HG03439 (cell line): ENCODE results near the gene IFT57.
A peak's percentile ranks its signal among the peaks of the same experiment; 100 is the strongest.

ENCODE experiments used
- ATAC-seq: cut with Tn5 transposase; IDR thresholded peaks from one replicate; pipeline ENCODE4 v1.9.1; 2021; ENCODE audit warnings: mild to moderate bottlenecking, moderate library complexity; ENCODE audit not compliant: unreplicated experiment

IFT57 gene

DNA sequence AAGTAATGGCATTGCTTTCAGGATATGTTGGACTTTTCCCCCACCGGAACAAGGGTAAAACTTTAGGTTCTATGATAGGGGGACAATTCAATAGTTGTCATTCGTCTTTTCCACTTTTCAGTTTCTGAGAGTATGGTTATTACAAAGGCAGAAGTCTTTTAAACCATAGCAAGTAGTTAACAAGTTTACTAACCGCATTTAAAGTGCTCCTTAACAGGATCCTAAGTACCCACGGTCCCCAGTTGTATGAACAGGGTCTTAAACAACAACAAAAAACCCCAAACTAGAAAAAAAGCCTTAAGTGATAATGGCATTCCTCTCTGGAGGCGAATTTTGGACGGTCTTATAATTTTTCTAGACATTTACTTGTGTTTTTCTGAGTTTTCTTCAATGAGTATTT, 831 bp downstream of the IFT57 start:
- ATAC-seq = no peak

DNA sequence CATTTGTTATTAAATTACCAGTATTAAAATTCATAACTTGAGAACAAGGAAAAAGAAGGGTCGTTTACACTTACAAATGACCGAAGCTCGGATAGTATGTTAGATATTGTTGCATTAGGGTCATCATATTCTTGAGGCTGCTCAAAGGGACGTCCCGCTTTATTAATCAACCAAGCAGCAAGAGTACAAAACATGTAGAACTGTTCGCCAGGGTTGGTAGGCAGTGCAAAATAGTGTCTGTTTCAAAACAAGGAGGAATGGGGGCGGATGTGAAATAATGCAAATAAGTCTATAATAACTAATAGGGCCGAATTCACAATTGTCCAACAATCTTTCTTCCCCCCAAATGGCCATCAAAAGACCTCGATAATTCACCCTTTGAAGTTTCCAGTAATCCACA, 2.9 kb downstream of the IFT57 start:
- no peak for ATAC-seq

DNA sequence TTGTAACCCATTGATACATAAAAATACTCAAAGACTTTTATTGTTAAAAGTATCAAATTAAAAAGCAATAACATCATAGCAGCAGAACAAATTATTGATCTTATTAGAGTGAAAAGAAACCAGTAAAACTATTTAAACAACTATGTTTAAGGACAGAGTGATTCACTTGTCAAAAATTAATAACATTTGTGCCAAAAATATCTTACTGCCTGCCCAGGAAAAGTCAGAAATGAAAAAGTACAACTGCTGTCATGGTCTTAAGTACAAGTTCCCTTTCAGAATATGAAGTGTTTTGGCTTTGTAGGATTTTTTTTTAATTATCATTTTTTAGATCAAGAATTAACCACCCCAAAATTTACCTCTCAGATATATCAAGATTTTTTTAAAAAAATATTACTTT, 3.4 kb downstream of the IFT57 start:
- no peak for ATAC-seq

DNA sequence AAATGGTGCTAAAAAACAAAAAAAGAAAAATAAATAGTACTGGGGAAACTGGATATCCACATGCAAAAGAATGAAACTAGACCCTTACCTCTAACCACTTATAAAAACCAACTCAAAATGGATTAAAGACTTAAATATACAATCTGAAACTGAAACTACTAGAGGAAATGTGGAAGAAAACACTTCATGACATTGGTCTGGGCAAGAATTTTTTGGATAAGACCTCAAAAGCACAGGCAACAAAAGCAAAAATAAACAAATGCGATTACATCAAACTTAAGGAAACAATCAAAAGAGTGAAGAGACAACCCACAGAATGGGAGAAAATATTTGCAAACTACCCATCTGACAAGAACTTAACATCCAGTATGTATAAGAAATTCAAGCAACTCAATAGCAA, 6.4 kb downstream of the IFT57 start:
- ATAC-seq = no peak

DNA sequence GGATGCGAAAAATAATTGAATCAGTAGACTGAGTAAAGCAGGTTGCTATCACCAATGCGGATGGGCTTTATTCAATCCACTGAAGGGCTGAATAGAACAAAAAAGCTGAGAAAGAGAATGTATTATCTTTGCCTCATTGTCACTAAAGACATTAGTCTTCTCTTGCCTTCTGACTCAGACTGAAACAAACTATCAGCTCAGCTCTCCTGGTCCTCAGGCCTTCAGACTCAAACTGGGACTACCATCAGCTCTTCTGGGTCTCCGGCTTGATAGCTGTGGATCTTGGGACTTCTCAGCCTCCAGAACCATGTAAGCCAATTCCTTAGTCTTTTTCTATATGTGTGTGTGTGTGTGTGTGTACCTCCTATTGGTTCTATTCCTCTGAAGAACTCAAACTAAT, 12.6 kb downstream of the IFT57 start:
- peak; percentile 47 for ATAC-seq

DNA sequence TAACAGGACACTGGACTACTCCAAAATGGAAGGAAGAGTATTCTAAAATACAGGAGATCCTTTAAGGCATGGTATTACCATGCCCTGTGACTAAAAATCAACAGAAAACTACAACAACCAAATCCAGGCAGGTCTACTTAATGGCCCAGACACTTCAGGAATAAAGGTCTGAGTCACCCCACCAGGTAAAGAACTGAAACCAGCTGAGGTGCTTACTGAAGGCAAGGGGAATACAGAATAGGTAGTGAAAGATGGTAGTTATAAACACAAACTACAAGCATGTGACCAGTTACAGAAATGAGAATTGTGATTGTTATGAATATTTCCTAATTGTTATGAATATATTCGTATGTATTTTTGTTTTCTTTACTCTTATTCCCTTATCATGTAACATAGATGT, 13.4 kb downstream of the IFT57 start:
- peak; percentile 90 for ATAC-seq

DNA sequence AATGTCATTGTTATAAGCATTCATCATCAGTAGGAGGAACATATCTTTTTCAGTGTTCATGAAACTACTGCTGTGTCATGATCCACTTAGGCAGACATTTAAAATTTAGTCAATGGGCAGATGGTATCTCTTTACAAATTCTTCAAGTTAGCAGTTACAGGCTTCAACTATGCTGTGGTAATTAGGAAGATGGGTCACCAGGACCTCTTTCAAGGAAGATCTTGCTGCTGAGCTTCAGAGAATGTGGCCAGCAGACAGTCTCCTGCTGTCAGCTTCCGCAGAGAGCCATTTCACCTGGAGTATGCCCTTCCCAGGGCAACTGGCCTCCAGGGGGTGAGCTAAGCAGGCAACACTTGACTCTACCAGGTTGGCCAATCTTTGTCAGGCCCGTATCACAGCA, 19.4 kb downstream of the IFT57 start:
- ATAC-seq = no peak

DNA sequence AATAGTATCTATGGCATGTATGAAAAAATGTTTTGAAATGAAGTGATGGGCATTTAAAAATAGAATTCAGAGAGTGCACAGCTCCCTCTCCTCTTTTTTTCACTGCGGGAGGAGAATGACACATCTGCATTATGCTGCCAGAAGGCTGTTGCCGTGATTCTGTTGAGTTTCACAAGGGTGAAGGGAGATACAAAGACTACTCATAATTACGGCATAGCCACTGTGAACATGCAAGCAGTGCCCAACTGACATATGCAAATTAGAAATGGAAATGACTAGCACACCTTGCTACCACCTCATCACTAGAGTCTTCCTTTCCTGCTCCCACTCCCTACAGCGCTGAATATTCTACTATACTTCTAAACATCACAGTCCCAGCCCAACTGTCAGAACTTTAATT, 20.1 kb downstream of the IFT57 start:
- ATAC-seq = peak; percentile 51

DNA sequence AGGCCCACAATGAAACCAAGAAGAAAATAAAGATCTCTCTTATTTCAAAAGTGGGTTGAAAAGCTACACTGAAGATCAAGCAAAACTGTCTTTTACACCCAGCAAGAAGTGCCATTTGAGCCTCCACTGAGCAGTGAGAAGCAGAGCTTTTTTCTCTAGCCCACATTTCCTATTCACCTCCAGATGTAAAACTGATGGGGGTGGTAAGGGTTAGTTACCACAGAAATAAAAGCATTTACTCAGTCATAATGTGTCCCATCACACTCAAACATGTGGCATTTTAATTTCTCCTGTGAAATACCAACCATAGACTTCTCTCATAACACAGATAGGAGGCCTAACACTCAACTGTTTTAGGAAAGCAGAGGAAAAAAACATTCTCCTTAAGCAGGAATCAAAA, 21.0 kb downstream of the IFT57 start:
- no peak for ATAC-seq

DNA sequence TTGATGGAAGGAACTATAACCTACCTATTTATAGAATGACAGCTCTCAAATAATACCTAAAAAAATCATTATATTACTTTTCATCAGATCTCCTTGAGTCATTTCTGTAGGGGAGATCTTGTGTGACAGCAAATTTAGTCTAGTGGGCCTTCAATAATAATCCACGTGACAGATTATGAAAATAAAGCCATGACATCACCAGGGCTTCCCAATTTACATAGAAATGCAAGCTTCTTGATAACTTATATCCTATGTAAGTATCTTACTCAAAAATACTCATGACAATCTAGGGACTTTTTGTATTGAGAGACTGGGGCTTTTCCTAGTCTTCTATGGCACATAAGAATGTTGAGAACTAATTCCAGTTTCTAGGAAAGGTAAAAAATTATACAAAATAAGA, 21.6 kb downstream of the IFT57 start:
- ATAC-seq = no peak

DNA sequence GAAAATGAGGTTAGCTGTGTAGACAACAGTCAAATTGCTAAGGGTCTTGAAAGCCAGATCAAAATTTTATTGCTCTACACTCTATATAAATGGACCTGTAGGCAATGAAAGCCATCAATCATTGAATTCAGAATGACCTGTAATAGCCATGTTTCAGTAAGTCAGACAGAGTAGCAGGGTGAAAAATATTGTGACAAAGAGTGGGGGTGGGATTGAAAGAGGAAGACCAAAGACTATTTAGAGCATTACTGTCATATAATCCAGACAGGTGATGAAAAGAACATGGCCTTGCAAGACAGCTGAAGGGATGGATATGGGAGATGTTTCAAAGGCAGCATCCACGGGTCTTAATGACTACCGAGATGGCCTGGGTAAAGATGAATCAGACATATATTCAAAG, 22.2 kb downstream of the IFT57 start:
- no peak for ATAC-seq

DNA sequence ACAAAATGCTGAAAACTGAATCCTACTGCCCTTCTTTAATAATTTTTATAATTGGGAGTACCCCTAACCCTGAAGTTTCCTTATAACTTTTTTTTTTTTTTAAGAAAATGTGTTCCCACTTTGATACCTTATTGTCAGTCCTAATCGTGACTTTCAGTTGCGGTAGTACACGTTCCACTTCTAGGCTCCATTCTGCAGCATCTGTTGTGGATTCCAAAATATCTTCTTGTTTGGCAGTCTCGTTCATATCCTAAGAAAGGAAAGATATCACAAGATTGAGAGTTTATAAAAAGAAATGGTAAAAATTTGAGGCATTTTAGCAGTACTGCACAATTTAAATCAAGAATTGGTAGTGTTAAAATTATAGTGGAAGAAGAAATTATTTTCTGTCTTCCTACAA, 30.8 kb downstream of the IFT57 start:
- ATAC-seq = no peak

DNA sequence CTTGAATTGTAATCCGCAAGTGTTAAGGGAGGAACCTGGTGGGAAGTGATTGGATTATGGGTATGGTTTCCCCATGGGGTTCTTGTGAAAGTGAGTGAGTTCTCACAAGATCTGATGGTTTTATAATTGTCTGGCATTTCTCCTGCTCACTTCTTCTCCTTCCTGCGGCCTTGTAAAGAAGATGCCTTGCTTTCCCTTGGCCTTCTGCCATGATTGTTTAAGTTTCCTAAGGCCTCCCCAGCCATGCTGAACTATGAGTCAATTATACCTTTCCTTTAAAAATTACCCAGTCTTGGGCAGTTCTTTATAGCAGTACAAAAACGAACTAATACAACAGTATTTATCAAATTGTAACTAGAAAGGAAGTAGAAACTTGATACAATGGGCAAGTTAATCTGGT, 31.9 kb downstream of the IFT57 start:
- no peak for ATAC-seq

DNA sequence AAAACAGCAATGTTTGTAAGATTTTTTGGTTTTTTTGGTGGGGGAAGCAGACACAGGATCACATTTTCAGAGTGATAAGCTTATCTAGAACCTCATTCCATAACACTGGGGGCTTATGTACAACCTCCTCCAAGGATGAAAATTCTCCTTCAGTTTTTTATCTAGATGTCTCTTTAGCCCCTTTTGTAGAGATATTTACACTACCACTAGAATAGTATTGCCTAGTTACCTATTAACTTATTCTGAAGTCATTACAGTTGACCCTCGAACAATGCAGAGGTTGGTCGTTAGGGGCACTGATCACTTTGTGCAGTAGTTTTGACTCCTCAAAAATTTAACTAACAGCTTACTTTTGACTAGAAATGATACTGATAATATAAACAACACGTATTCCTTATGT, 32.8 kb downstream of the IFT57 start:
- ATAC-seq = no peak

DNA sequence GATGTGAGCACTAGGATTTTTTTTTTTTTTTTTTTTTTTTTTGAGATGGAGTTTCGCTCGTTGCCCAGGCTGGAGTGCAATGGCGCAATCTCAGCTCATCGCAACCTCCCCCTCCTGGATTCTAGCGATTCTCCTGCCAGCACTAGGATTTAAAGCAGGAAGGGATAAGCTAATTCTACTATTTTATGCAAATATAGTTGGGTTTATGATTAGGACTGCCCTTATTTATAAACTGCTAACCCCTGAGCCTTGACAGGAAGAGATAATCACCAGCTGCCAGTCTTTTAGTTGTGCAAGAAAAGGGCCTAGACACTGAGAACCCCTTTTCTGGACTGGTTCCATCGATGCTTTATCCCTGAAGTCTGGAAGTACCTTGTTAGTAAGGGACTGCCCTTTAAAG, 36.7 kb downstream of the IFT57 start:
- ATAC-seq = no peak

DNA sequence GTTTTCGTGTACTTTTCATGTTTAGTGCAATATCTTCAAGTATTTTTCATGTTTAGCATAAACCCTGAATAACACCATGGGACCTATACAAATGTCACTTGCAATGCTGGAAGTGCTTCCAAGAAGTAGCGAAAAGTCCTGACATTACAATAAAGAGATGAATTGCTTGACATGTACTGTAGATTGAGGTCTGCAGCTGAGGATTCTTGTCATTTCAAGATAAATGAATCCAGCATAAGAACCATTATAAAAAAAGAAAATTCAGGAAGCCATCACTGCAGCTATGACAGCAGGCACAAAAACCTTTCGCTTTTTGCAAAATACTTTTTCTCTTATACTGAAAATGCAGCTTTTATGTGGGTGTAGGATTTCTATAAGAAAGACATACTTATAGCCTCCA, 37.4 kb downstream of the IFT57 start:
- ATAC-seq = no peak

DNA sequence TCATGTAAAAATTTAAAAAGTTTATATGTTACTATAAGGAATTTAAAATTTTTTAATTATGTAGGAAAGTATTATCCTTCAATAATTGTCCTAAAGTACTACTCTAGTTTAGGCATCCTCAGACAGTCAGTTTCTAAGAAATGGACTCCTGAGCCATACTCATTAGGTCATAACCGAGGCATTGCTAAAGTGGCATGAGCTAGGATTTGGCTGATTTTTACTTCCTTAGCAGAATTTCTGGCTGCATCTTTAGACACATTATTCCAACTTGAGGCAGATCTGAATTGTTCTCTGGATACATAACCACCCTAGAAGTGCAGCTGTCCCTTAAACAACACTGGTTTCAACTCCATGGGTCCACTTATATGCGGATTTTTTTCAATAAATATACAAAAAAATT, 38.3 kb downstream of the IFT57 start:
- no peak for ATAC-seq

DNA sequence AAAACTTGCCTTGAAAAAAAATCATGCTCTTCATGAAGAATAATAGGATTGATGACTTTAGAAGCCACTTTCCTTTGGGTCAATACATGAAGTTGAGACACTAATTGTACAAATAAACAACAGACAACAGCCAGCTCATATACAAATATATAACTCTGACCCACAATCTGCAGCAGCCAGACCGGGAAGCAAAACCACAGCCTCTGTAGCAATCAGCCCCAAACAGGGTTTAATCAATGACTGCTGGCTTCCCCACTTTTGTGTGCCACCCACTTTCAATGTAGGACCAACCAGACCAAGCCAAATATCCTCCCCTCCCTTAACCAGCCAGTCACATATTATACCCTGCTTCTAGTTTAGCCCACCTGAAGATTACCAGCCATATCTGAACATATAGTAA, 39.0 kb downstream of the IFT57 start:
- no peak for ATAC-seq

DNA sequence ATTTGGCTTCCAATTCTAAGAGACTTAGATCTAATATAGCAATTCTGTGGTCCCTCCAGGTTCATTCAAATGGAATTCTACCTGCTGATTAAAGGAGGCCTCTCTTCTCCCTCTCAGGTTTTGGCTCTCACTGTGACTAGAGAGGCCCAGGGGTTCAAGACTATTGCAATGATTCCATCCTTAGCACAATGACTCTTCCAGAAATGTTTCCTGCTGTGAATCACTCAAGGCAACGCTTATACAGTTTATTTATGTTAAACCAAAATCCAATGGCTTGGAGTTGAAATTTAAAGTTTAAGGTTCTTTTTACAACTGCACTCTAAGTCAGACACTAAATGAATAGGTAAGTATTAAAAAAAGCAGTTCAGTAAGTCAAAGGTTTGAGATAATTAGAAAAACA, 39.9 kb downstream of the IFT57 start:
- no peak for ATAC-seq

DNA sequence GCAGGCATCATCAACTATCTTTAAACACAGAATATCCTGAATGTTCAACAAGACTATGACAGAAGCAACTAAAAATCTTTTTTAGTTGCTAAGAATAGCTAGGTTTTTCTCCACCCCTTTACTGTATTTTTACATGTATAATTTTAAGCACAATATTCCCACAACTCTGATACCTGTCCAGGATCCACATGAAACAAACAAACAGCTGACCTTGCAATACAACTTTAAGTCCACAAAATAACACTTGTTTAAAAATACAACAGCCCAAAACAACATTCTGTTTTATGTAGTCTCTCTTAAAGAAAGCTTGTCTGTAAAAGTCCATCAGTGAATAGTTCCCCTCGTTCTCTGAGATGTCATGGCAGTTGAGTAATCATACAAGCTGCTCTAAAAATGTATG, 41.1 kb downstream of the IFT57 start:
- no peak for ATAC-seq

DNA sequence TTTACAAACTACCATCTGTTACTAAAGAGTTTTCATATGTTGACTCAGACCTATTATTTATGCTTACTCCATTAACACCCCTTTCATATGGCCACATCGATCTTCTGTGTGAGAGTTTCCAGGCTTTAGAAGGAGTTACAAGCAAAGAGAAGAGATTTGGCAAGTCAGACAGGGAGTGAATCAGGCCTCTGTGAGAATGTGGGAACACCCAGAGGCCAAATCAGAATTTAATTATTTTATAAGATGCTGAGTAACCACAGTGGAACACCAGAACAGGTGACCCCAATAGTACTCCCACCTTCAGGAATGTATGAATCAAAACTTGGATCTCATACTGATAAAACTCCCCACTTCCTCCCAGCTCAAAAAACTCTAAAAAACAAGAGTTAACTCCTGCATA, 42.0 kb downstream of the IFT57 start:
- no peak for ATAC-seq

DNA sequence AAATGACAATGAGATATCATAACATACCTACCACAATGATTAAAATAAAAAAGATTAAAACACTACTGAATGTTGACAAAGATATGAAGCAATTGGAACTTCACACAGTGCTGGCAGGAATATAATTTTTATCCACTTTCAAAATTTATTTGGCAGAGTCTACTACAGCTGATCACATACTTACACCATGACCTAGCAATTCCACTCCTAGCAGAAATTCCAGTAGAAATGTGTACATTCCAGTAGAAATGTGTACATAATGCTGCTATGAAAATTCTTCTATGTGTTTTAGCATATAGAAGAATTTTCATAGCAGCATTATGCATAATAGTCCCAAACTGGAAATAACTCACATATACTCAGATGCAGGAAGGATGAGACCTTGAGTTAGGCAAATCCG, 43.5 kb downstream of the IFT57 start:
- ATAC-seq = no peak

DNA sequence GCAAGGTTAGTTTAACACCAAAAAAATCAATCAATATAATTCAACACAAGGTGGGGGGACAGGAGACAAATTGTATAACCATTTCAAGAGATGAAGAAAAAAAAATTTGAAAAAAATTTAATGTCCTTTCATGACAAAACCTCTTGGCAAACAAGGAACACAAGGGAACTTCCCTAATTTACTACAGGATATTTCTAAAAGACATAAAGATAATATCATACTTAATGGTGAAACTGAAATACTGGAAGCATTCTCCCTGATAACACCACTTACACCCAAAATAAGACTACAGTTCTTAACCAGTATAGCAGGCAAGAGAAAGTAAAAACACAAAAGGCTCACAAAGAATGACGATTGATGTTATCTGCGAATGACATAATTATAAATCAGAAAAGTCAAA, 44.7 kb downstream of the IFT57 start:
- ATAC-seq = no peak

DNA sequence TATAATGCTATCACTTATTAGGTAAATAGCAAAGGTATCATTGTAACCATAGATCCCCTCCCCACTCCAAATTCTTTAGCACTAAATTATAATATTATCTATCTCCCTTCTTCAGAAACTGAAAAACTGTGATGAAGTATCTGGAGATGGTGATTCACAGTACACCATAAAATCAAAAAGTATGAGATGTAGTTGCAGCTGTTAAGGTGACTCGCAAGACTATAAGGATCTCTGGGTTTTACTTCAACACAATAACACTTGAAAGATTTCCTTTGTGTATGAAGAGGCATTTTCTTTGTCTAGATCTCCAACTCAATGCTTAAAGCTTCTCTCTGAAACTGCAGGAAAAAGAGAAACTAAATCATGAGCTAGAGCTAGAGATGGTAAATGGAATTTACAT, 46.9 kb downstream of the IFT57 start:
- no peak for ATAC-seq
